Breast epithelium (tissue), 3 donors: ENCODE results near the gene FHL1.

Source experiments
- CTCF ChIP-seq, 3 donors: fragments of 450-650 bp; IDR thresholded peaks; one replicate each; pipeline ENCODE4 v1.5.1; 2016 to 2017; ENCODE audit warnings: antibody characterized with exemption in 3 of 3, mild to moderate bottlenecking in 3 of 3, moderate library complexity in 3 of 3
- POLR2AphosphoS5 ChIP-seq, 3 donors: sonication (generic); formaldehyde crosslinking; IDR thresholded peaks; one replicate each; pipeline ENCODE4 v1.6.1; 2017; ENCODE audit warnings: antibody characterized with exemption in 3 of 3

- TF ChIP-seq POLR2AphosphoS5 (IDR thresholded peaks at IDR 0.05) (no peak), CTCF (IDR thresholded peaks at IDR 0.05) (no peak)
These were observed 64.6 kb downstream of the FHL1 start for GRCh38 chrX:136211766-136212556.
